ENCODE data around the gene DDX1.

Gene DDX1

GRCh38 chr2:15630978-15631719, 39.5 kb downstream of the DDX1 start:
- no peak for DNase-seq

- DNase-seq = no peak
These were observed 40.2 kb downstream of the DDX1 start for GRCh38 chr2:15631883-15632282.

- DNase-seq = no peak
These were observed 41.6 kb downstream of the DDX1 start for GRCh38 chr2:15633043-15633970.

GRCh38 chr2:15633971-15634346, 42.3 kb downstream of the DDX1 start:
- no peak for DNase-seq

DNA sequence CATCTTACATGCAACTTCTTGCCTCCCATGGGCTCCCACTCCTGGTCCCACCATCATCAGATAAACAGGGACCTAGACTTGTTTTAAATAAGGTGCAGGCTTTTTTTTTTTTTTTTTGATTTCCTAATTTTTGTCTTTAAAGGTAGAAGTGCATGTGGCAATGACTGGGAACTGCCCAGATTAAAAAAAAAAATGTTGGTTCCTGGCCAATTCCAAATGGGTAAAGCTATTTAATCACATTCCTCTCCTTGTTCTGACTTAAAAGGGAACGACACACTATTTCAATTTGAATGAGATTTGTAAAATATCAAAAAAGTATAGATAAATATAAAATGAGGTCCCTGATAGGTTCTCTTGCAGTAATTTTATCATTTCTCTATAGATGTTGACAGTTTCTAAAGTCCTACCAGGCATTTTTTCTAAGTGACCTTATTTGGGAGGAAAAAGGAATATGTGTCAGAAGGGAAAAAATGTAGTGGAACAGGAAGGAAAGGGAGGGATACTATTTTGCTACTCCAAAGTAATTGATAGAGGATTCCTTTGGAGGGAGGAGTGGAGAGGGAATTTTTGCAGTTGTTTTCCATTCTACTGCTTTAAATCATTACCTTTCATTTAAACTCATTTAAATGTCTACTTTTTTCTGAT, 43.3 kb downstream of the DDX1 start:
- DNase-seq = no peak

DNA sequence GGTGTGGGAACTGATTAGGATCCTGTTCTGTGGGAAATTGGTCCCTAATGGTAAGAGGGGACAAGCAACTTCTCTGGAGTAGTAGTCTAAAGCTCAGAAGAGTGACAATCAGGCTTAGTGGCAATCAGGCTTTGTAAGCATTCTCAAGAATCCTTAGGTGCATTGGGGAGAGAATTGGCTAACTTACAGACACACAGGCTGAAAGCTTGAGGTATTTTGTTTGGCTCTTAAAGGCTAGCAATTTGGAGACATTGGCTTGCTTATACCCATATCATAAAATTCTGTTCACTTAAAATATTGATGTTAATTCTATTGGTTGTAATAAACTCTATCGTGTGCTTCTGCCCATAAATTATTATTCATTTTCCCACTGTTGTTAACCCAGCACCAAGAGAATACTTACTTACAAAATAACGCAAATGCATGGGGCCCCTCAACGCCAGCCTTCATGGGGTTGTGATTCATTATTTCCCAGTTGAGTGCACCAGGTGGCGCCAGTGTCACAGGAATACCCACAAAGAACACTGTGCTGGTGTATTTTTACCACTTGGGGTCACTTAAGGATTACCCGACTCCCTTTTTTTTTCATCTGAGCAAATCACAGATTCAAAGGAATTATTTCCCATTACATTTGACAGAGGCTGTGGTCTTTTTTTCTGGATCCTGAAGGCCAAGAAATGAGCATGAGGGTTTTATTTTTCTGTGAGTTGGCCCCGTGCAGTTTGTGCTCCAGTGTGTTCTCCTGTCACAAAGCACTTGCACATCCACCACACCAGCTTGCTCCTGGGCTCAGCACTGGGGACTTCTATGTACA, 45.5 kb downstream of the DDX1 start:
- DNase-seq = peak; percentile 44 to 56

DNA sequence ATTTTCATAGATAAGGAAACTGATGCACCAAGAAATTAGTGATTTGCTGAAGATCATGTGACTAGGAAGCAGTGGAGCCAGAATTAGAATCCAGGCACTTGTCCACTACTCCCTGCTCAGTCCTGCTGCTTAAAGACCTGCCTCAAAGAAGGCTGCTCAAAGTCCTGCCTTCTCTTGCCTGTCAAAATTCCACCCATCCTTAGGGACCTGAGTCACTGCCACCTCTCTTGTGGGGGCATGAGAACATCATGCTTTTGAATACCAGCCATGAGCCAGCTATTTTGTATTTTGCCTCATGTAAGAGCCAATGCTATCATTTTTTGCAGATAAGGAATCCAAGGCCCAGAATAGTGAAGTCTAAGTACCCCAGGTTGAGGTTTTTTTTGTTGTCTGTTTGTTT, 47.1 kb downstream of the DDX1 start:
- DNase-seq = no peak

DNA sequence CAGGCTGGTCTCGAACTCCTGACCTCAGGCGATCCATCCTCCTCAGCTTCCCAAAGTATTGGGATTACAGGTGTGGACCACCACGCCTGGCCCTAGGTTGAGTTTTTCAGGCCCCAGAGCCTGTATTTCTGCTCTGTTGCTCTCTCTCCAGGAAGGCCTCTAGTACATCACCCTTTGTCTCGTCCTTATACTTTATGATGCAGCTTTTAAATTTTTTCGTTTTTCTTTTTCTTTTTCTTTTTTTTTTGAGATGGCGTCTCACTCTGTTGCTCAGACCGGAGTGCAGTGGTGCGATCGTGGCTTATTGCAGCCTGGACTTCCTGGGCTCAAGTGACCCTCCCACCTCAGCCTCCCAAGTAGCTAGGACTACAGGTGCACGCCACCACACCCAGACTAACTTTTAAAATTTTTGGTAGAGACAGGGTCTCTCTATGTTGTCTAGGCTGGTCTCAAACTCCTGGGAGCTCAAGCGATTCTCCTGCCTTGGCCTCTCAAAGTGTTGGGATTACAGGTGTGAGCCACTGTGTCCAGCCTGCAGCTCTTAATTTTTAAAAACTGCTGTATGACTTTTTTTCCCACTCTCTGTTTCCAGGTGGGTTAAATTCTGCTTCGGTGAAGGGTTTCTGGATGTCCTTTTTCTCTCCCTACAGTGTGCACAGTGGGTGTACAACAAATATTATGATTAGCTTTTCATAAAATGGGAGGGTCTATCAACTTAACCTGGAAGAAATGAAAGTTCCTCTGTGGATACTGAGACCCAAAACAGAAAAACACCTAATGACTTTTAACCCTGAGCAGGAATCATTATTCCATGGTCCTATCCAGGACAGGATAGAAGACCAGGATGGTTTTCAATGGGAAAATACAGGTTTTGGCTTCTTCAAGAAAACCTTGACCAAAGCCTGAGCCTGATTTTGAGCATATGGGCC, 47.9 kb downstream of the DDX1 start:
- no peak for DNase-seq

GRCh38 chr2:15640261-15640711, 48.6 kb downstream of the DDX1 start:
- DNase-seq = peak in 1 of 2 donors; percentile 12

DNA sequence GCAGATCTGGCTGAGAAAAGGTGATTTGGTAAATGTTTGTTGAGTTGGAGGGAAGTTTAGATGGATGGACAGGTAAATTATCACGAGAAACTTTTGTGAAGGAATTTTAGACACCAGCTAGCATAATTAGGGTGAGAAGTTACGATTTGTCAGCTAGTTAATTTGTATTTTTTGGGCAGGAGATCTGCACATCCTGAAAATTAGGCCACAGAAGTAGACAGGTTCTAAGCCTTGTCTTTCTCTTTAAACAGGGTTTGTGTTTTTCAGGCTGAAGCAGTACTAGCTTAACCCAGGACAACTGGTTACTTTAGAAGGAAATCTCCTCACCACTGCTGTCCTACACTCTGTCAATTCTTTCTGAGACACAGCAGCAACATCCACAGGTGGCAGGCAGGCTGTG, 49.1 kb downstream of the DDX1 start:
- no peak for DNase-seq

GRCh38 chr2:15641530-15641982, 49.9 kb downstream of the DDX1 start:
- DNase-seq = no peak

- DNase-seq = no peak
These were observed 50.5 kb downstream of the DDX1 start for GRCh38 chr2:15642011-15642814.

DNA sequence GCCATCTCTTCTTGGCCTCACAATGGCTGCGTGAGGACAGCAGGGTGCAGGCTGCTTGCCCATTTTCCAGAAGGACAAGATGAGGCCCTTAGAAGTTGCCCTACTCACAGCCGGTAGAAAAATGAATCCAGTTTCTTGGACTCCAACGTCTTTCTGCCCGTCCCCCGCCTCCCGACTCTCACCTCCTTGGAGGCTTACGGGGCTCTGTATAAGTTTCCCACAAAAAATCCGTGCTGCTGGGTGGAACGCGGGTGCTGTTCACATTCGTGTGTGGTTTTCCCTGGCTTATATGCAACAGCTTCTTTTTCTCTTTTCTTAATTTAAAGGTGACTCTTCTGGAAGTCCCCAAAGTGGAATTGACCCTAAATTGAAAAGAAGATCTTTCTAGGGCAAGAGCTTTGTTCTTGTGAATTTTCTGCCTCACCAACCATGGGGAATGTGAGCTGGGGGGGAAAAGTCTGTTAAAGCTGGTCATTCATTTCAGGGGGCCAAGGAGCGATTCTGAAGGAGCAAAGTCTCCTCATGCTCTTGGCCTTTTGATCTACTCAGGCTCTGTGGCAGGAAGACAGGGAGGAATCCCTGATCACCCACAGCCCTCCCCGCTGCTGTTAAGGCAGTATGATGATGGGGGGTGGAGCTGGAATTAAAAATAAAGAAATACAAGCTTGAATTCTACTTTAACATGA, 51.3 kb downstream of the DDX1 start:
- no peak for DNase-seq

DNA sequence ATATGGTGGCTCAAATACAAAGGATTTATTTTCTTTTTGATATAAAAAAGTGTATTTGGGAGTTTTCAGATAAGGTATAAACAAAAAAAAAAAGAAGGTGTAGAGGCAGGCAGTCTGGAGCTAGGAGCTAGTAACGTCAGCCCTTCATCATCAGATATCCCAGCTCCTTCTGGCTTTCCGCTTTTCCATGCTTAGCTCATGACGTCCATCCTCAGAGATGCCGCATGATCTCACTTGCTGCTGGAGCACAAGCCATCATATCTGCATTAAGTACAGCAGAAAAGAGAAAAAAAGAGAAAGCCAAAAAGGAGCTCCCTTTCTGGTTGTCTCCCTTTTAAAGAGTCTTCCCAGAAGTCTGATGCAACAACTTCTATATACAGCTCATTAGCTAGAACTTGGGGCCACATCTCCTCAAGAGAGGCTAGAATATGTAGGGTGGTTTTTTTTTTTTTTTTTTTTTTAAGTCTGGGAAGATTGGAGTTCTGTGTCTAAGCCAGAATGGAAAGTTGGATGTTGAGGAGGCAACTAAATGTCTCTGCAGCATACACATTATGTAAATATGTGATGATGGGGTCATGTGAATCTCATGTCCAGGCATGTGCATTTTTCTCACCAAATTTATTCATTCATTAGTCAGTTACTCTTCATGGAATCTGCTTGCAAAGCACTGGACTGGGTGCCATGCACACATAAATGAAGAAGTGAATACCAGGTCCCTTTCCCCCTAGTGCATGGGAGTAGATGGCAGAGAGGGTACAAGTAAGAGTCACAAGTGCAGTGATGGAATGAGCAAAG, 52.3 kb downstream of the DDX1 start:
- DNase-seq = no peak

- DNase-seq = no peak
These were observed 53.6 kb downstream of the DDX1 start for GRCh38 chr2:15645300-15645699.

DNA sequence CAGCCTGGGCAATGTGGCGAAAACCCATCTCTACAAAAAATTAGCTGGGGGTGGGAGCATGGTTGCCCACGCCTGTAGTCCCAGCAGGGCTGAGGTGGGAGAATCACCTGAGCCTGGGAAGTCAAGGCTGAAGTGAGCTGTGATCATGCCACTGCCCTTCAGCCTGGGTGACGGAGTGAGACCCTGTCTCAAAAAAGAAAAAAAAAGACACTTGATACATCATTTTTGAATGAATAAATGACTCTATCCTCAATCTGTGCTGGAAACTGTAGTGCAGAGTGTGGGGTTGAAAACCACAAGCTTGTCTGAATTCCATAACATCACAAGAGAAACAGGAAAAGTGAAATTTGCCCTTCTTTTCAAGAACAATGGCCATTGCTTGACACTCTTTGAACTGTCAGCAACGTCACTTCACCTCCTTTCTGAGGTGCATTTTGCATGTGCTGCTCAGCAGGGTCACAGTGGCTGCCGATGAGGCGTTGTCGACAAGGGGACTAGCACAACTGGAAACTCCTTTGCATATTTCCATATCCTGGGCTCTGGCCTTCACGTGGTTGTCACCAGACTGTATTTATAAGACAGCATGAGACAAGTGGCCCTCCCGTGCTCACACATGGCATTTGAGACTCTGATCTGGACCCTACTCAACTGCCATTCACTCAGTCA, 54.2 kb downstream of the DDX1 start:
- no peak for DNase-seq

DNA sequence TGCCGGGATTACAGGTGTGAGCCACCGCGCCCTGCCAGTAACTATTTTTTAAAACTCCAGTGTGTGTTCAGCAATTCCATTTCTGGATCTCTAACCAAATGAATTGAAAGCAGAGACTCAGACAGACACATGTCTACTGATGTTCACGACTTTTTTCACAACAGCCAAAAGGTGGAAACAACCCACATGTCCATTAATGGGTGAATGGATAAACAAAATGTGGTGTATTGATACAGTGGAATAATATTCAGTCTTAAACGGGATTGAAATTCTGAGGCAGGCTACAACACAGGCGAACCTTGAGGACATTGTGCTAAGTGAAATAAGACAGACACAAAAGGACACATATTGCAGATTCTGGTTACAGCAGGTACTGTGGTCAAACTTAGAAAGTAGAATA, 55.0 kb downstream of the DDX1 start:
- DNase-seq = no peak

All from inflammatory macrophage (primary cell).